NAMALWA (cell line): ENCODE measurements around the gene CKAP2L.

Source experiments
- DNase-seq: peaks from one replicate; pipeline ENCODE4 v3.0.0-alpha.2; 2015; ENCODE audit warnings: low spot score

CKAP2L gene

GRCh38 chr2:112792419-112792818 lies 28.0 kb upstream of the CKAP2L start:
- no peak for DNase-seq

GRCh38 chr2:112791693-112792230 lies 27.4 kb upstream of the CKAP2L start:
- DNase-seq: no peak

GRCh38 chr2:112791019-112791418 lies 26.6 kb upstream of the CKAP2L start:
- no peak for DNase-seq

GRCh38 chr2:112790305-112790704 lies 25.9 kb upstream of the CKAP2L start:
- no peak for DNase-seq

DNA sequence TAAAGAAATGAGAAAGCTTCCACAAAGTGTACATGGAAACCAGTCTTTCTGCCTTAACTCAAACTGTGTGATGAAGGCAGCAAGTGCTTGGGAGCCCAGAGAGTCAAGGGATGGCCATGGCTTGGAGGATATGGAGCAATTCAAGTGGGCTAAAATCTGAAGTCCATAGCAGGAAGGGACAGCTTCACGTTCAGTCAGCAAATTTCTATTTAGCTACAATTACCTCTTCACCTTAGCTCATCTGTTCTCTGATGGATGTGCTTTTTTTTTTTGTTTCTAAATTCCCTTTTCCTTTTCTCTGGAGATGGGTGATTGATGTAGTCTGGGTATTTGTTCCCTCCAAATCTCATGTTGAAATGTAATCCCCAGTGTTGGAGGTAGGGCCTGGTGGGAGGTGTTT lies 24.8 kb upstream of the CKAP2L start:
- DNase-seq: no peak

DNA sequence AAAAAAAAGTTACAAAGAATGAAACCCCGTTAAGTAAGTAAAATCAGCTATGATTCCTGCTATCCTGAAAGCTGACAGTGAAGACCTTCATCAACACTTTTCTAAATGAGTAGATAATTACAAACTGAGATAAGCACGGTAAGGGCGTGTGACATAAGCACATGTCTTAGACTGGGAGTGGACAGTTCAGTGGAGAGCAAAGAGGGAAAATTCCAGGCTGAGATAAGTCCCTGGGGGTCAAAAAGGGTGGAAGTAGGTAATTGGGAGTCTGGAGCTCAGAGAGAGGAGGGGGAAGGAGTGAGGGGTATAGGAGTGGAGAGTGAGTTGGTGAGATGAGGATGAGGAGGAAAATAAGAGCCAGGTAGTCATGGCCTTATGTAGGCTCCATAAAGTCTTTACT lies 24.2 kb upstream of the CKAP2L start:
- no peak for DNase-seq

GRCh38 chr2:112787729-112788393 lies 23.5 kb upstream of the CKAP2L start:
- DNase-seq: no peak

GRCh38 chr2:112787294-112787693 lies 22.9 kb upstream of the CKAP2L start:
- DNase-seq: no peak

- DNase-seq: no peak
These were observed 20.1 kb upstream of the CKAP2L start, which contains the start of gene IL1A for GRCh38 chr2:112784199-112785189. IL1A (minus strand) TSS chr2:112784493; CDS start chr2:112783770, 723 bp downstream.

DNA sequence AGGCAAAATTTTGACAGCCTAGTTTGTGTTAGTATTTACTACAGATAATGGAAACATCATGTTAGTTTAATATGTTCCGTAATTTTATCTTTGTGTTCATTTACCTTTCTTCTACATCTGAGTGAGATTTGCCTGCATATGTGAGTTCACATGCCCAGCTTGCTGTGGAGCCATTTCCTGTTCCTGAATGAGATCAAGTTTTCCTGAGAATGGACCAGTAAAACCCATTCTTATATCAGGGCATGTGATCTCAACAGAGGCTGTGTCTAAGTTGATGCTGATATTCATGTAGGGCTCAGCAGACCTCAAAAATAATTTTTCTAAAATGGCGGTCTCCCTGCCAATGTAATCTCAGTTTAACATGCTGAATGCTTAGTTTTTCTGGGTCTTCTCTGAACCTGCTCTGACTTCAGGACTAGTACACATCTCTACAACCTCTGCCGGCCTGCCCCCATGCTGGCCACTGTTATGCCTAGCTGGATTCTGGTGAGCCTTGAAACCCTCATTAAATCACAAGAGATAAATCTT lies 18.8 kb upstream of the CKAP2L start:
- DNase-seq: no peak

DNA sequence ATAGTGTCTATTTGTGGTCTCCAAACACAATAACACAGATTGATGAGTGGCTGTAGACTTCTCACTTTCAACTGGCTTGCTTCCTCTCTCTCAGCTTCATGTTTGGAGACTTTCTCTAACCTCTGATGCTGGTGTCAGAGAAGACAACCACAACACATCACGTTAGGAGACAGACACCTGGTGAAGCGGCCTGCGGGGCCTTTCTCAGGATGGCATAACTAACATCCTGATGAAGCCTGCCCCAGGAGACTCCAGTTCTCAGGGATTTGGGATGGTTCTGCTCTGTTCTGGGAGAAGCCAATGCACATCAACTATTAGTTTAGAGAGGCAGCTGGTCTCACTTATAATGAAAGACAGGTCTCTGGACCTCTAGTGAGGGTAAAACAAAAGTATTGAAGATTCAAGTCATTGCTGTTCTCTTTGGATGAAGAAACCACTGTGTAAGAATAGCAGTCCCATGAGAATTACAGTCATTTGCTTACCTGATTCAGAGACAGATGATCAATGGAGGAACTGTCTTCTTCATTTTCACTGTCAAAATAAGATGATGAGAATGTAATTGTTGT lies 17.9 kb upstream of the CKAP2L start:
- no peak for DNase-seq

DNA sequence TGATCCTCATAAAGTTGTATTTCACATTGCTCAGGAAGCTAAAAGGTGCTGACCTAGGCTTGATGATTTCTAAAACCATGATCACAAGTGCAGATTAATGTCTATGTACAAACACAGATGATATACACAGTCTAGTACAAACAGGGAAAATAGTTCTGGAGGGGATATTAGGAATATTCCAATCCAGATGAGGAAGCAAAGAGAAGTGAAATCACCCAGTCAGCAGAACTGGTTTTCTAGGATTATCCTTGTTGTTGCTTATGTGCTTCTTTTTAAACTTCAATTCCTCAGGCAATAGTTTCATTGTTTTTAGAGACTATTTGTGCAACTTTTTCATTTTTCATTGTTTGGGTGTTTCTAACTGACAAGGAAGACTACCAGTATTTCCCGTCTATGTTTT lies 15.2 kb upstream of the CKAP2L start:
- no peak for DNase-seq

- DNase-seq: no peak
These were observed 12.6 kb upstream of the CKAP2L start for GRCh38 chr2:112777036-112777435.

- no peak for DNase-seq
These were observed 11.7 kb upstream of the CKAP2L start for GRCh38 chr2:112776113-112776512.

GRCh38 chr2:112774536-112775285 lies 10.3 kb upstream of the CKAP2L start:
- DNase-seq: no peak

GRCh38 chr2:112773556-112773955 lies 9.1 kb upstream of the CKAP2L start:
- no peak for DNase-seq

DNA sequence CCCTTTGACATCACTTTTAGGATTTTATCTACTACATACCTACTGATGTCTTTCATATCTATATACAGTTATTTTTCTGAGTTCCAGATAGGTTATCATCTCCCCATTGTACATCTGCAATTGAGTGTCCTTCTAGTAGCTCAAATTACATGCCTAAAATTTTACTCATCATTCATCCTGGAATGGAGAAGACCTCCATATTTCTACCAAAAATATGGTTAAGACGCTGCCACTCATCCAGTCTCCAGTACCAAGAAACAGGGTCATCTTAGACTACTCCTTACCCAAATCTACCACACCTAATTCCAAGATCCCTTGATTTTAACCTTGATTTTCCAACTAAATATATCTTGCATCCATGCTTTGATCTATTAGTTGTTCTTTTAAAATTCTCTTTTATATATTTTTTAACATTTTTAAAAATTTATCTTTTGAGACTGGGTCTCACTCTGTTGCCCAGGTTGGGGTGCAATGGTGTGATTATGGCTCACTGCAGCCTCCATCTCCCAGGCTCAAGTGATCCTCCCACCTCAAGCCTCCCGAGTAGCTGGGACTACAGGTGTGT lies 8.6 kb upstream of the CKAP2L start:
- no peak for DNase-seq

DNA sequence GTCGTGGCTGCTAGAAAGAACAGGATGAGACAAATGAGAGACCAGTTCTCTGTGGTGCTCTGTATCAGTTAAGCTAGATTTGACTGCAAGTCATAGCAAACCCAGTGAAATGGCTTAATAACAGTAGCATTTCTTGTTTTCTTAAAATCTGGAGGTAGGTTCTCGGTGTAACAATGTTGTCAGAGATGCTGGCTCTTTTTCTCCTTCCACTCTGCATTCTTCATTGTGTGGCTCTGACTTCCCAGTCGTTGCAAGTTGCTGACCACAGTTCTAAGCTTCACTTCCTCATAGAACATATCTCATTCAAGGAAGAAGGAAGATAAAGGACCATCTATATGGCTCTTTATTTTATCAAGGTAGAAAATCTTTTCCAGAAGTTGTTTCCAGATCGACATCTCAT lies 7.9 kb upstream of the CKAP2L start:
- DNase-seq: no peak

DNA sequence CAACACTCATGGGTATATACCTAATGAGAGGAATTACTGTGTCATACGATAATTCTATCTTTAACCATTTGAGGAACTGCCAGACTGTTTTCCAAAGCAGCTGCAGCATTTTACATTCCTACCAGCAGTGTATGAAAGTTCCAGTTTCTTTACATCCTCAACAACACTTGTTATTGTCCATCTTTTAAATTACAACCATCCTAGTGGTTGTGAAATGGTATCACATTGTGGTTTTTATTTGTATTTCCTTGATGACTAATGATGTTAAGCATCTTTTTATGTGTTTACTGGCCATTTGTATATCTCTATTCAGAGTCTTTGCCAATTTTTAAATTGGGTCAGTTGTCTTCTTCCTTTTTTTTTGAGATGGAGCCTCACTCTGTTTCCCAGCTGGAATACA lies 4.0 kb upstream of the CKAP2L start:
- DNase-seq: no peak

- DNase-seq: no peak
These were observed 3.4 kb upstream of the CKAP2L start for GRCh38 chr2:112767693-112768330.

DNA sequence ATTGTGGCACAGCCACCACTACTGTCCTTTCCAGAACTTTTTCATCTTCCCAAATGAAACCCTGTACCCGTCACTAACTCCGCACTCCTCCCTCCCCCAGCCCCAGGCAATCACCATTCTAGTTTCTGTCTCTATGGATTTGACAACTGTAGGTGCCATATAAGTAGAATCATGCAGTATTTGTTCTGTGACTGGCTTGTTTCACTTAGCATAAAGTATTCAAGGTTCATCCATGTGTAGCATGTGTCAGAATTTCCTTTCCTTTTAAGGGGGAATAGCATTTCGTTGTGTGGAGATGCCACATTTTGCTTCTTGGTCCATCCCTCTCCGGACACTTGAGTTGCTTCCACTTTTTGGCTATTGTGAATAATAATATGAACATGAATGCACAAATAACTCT lies 842 bp upstream of the CKAP2L start:
- peak; percentile 24 for DNase-seq
